HG02678 (cell line): ENCODE measurements around the gene SAA2.
"Not testable (repeated sequence)": the region's sequence is repeated elsewhere in the genome, so short reads cannot be mapped to it uniquely, and the experiment has no call there.

Experiments
- ATAC-seq: cut with Tn5 transposase; IDR thresholded peaks from one replicate; pipeline ENCODE4 v1.9.1; 2021; ENCODE audit warnings: mild to moderate bottlenecking, moderate library complexity; ENCODE audit not compliant: unreplicated experiment

The SAA2 gene

DNA sequence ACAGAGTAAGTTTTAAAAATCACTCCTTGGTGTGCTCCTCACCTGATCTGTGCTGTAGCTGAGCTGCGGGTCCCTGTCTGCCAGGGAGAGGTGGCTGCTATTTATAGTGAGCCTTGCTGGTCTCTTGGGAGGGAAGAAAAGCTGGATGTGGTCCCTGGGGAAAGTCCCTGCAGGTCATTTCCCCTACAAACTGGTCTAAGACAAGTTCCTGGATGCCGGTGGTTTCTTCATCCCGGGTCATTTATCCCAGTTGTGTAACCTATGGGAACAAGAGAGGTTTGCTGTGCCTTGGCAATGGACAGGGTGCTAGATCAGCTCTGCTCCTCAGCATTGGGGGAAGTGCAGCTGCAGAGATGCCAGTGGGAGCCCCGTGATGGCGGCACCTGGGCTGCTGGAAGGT is at the start of gene SAA2:
Gene SAA2, minus strand, starts transcription at position 108 of the 400 bp plus-strand sequence. CDS start 657 bp downstream, outside the sequence.
- ATAC-seq, result no peak

DNA sequence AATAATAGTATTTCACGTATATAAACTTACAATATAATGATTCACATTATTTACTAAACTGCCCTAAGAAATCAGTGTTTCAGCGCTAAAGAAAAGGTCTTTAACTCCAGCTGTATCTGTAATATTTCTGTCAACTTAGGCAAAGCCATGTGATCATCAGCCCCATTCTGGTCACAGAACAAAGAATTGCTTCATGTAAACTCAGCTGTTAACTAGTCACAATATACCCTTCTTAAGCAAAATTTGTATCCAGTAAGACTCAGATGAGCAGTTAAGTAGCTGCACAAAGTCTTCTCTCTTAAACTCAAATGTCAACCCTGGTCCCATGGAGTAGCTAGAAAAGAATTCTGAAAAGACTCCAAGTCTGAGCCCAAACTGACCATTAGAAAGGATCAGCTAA is 46.8 kb upstream of the SAA2 start:
- no peak for ATAC-seq

DNA sequence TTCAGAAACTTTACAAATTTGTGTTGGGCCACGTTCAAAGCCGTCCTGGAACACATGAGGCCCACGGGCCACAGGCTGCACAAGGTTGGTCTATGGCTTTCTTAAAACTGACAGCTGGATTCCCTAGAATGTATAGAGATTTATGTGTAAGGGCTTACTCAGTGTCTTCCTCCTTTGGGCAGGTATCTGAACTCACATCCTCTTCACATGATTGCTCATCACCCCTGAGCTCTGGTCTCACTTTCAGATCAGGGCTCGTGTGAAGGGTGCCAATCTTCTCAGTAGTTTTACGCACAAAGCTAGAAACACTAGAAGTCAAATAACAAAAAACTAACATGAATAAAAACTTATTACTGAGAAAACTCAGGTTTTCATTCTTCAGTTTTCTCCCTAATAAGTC is 46.4 kb upstream of the SAA2 start:
- ATAC-seq, result no peak

- ATAC-seq, result no peak
These were observed 40.4 kb upstream of the SAA2 start for GRCh38 chr11:18288911-18289310.

- ATAC-seq, result no peak
These were observed 37.4 kb upstream of the SAA2 start for GRCh38 chr11:18285841-18286240.

DNA sequence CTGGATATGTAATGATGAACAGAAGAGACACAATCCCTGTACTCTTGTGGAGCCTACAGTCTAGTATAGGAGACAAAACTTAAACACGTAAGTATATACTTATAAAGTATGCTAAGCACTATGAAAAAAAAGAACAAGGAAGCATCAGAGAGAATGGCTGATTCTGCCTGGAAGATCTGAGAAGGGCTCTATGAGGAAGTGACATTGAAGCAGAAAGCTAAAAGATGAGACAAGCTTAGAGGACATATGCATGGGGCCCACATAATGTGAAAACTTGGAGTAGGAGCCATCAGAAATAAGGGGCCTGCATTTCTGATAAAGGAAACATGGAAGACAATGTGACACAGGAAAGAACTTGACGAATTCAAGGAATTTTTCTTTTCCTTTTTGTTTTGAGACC is 34.2 kb upstream of the SAA2 start:
- no peak for ATAC-seq

DNA sequence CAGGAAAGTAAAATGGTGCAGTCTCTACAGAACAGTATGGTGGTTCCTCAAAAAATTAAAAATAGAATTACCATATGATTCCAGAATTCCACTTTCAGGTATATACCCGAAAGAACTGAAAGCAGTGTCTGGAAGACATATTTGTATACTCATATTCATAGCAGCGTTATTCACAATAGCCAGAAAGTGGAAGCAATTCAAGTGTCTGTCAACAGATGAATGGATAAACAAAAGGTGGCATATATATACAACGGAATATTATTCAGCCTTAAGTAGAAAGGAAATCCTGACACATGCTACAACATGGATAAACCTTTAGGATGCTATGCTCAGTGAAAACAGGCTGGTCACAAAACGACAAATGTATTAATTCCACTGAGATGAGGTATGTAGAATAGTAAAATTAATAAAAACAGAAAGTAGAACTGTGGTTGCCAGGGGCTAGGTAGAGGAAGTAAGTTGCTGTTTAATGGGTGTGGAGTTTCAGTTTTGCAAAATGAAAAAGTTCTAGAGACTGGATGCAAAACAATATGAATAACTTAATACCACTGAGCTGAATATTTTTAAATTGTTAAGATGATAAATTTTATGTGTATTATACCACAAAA is 32.1 kb upstream of the SAA2 start:
- peak; percentile 95 for ATAC-seq

DNA sequence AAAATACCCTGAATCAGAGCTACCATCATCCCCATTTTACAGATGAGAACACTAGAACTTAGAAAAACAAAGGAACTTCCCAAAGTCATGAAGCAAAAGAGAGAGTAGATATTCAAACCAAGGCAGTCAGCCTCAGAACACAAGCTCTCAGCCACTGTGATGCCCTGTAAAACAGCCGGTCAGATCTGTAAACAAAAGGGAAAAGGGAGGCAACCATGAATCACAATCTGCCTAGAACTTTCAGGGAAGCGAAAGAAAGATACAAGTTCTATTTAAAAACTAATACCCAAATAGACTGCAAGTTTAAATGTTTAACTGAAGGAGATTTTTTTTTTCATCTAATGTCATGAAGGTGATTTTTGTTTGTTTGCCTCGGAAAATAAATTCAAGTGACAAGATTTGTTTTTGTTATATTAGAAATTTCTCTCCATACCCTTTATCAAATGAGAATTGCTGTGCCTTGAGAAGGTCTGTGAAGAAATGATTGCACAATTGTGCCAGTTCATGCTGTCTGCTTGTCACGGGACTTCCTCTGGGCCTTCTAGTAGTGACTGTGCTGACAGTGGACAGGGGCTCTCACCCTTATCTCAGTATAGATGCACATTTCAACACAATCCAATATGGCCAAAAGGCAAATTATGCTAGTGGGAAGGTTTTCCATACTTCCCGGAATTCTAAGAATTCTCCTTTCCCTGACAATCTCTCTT is 29.2 kb upstream of the SAA2 start:
- no peak for ATAC-seq

GRCh38 chr11:18271206-18271605 is 22.7 kb upstream of the SAA2 start:
- ATAC-seq, result no peak

DNA sequence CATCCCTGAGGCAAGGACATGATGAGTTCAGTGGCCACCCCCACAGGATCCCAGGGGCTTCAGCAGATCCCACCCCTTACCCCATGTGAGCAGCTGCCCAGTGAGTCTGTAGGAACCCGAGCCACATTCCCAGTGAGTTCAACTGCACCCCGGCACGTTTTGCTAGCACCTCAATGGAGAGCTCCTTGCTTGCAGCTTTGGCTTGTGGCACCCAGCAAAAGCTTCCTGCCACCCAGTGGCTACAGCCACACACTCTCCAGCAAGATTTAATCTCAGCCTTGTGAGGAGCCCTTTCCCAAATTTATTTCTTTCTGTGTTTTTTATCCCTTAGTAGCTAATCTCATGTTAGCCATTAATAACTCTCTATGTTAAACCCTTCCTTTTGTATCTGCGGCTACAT is 21.6 kb upstream of the SAA2 start:
- no peak for ATAC-seq

DNA sequence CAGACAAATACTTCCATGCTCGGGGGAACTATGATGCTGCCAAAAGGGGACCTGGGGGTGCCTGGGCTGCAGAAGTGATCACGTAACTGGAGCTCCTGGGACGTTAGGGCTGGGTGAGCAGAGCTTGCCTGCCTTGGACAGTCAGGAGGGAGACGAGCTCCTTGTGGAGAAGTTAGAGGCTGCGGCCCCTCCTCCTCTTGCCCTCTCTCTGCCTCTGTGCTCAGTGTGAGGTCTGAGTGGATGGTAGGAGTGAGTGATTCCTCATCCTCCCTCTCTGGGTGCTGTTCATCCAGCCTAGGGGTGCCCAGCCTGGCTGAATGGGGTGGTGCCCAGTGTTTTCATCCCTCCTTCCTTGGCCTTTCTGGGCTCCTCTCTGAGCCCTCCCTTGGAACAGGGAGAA is 20.8 kb upstream of the SAA2 start:
- not testable (repeated sequence) for ATAC-seq

GRCh38 chr11:18267335-18268133 is 19.1 kb upstream of the SAA2 start:
- peak; percentile 67 for ATAC-seq

DNA sequence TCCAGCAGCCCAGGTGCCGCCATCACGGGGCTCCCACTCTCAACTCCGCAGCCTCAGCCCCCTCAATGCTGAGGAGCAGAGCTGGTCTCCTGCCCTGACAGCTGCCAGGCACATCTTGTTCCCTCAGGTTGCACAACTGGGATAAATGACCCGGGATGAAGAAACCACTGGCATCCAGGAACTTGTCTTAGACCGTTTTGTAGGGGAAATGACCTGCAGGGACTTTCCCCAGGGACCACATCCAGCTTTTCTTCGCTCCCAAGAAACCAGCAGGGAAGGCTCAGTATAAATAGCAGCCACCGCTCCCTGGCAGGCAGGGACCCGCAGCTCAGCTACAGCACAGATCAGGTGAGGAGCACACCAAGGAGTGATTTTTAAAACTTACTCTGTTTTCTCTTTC is 17.5 kb upstream of the SAA2 start, which contains the start of gene SAA1:
Gene SAA1, plus strand, starts transcription at position 316 of the 400 bp plus-strand sequence. CDS start 624 bp downstream, outside the sequence.
- ATAC-seq, result no peak

DNA sequence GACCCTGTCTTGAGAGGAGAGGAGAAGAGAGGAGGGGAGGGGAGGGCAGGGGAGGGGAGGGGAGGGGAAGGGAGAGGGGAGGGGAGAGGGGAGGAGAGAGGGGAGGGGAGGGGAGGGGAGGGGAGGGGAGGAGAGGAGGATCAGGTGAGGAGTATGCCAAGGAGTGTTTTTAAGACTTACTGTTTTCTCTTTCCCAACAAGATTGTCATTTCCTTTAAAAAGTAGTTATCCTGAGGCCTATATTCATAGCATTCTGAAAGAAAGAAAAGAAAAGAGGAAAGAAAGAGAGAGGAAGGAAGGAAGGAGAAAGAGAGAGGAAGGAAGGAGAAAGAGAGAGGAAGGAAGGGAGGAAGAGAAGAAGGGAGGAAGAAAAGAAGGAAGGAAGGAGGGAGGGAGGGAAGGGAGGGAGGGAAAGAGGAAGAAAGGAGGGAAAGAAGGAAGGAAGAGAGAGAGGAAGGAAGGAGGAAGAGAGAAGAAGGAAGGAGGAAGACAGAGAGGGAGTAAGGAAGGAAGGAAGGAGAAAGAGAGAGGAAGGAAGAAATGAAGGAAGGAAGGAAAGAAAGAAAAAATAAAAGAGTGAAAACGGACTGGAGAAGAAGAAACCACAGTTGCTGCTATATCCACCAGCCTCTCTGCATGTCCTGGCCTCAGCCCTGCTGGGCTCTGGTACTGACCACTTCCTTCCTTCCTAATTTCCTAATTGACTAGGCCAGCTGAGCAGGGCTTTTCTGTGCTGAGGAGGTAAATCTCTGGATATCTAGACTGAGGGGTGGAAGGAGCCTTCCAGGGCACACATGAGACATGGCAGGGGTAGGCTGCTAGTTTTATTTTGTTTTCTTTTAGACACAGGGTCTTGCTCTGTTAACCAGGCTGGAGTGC is 16.4 kb upstream of the SAA2 start:
- ATAC-seq, result no peak

GRCh38 chr11:18264035-18264434 is 15.6 kb upstream of the SAA2 start:
- no peak for ATAC-seq

DNA sequence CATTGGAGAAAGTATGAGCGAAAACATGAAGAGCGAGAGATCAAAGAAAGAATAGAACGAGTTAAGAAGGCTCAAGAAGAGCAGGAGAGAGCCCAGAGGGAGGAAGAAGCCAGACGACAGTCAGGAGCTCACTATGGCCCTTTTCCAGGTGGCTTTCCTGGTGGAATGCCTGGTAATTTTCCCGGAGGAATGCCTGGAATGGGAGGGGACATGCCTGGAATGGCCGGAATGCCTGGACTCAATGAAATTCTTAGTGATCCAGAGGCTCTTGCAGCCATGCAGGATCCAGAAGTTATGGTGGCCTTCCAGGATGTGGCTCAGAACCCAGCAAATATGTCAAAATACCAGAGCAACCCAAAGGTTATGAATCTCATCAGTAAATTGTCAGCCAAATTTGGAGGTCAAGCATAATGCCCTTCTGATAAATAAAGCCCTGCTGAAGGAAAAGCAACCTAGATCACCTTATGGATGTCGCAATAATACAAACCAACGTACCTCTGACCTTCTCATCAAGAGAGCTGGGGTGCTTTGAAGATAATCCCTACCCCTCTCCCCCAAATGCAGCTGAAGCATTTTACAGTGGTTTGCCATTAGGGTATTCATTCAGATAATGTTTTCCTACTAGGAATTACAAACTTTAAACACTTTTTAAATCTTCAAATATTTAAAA is 14.3 kb upstream of the SAA2 start:
- not testable (repeated sequence) for ATAC-seq

GRCh38 chr11:18261721-18262120 is 13.3 kb upstream of the SAA2 start:
- no peak for ATAC-seq

GRCh38 chr11:18259259-18259658 is 10.8 kb upstream of the SAA2 start:
- no peak for ATAC-seq

- ATAC-seq, result no peak
These were observed 6.4 kb upstream of the SAA2 start for GRCh38 chr11:18254781-18255361.

GRCh38 chr11:18253778-18254338 is 5.4 kb upstream of the SAA2 start:
- no peak for ATAC-seq
